HEK293 (cell line): ENCODE measurements around the gene ZFHX3.

ENCODE experiments used
- CTCF ChIA-PET: fragments of 350-600 bp; formaldehyde crosslinking; extraction: SDS; loops from one replicate; lab custom pipeline; 2021; ENCODE audit warnings: antibody characterized with exemption; lab: Yijun Ruan, JAX
- POLR2A ChIA-PET: fragments of 300-600 bp; formaldehyde crosslinking; extraction: SDS; loops from one replicate; lab custom pipeline; 2020; ENCODE audit warnings: antibody characterized with exemption, inconsistent platforms; lab: Yijun Ruan, JAX
- H3K27ac ChIP-seq: fragments of 200-500 bp; sonication (Bioruptor generic); 2 replicates; pipeline ENCODE4 v1.5.1; 2014; ENCODE audit warnings: low read depth, low read length, control low read depth, inconsistent platforms; ENCODE audit errors: extremely low read depth
- H3K36me3 ChIP-seq, 2 experiments: fragments of 200-500 bp in 1 of 2; sonication (Bioruptor generic) in 1 of 2; 1 replicate in 1 of 2; 2 replicates in 1 of 2; pipeline ENCODE4 v1.5.1; 2014 to 2017; ENCODE audit warnings: inconsistent platforms in 2 of 2, low read length in 2 of 2; ENCODE audit not compliant: control insufficient read depth in 2 of 2, insufficient read depth in 1 of 2
- H3K4me1 ChIP-seq: fragments of 200-500 bp; sonication (Bioruptor generic); 2 replicates; pipeline ENCODE4 v1.5.1; 2014; ENCODE audit warnings: mild to moderate bottlenecking, low read length, inconsistent platforms; ENCODE audit not compliant: control insufficient read depth, insufficient read depth
- H3K4me3 ChIP-seq: 2 replicates; pipeline ENCODE4 v1.5.1; 2011; ENCODE audit warnings: low read depth, mild to moderate bottlenecking, control low read depth, low read length, moderate library complexity
- H3K9me3 ChIP-seq: fragments of 200-500 bp; sonication (Bioruptor generic); 2 replicates; pipeline ENCODE4 v1.5.1; 2014; ENCODE audit warnings: low read depth, low read length, inconsistent platforms; ENCODE audit not compliant: control insufficient read depth, insufficient read depth
- EGR2 ChIP-seq: fragments of 450-650 bp; formaldehyde crosslinking; IDR thresholded peaks from 2 replicates; pipeline ENCODE4 v1.5.1; 2016; ENCODE audit warnings: low read depth, missing biosample characterization, missing genetic modification characterization
- REPIN1 ChIP-seq: fragments of 450-650 bp; formaldehyde crosslinking; IDR thresholded peaks from 2 replicates; pipeline ENCODE4 v1.5.1; 2017; ENCODE audit warnings: missing biosample characterization, missing genetic modification characterization, low read depth
- ZBTB17 ChIP-seq: fragments of 450-650 bp; formaldehyde crosslinking; IDR thresholded peaks from 2 replicates; pipeline ENCODE4 v1.5.1; 2016; ENCODE audit warnings: missing biosample characterization, missing genetic modification characterization
- ZBTB7A ChIP-seq: fragments of 450-650 bp; formaldehyde crosslinking; IDR thresholded peaks from 2 replicates; pipeline ENCODE4 v1.5.1; 2016; ENCODE audit warnings: low read depth, missing biosample characterization, missing genetic modification characterization
- ZIC2 ChIP-seq: fragments of 450-650 bp; formaldehyde crosslinking; IDR thresholded peaks from 2 replicates; pipeline ENCODE4 v1.5.1; 2016; ENCODE audit warnings: missing biosample characterization, missing genetic modification characterization
- ZNF2 ChIP-seq: fragments of 450-650 bp; formaldehyde crosslinking; IDR thresholded peaks from 2 replicates; pipeline ENCODE4 v1.5.1; 2016; ENCODE audit warnings: missing biosample characterization, missing genetic modification characterization
- ZNF248 ChIP-seq: fragments of 450-650 bp; formaldehyde crosslinking; IDR thresholded peaks from 2 replicates; pipeline ENCODE4 v1.5.1; 2017; ENCODE audit warnings: missing biosample characterization, missing genetic modification characterization
- ZNF335 ChIP-seq: fragments of 450-650 bp; formaldehyde crosslinking; conservative IDR thresholded peaks from 2 replicates; pipeline ENCODE4 v1.5.1; 2016; ENCODE audit warnings: missing biosample characterization, missing genetic modification characterization
- ZNF362 ChIP-seq: fragments of 450-650 bp; formaldehyde crosslinking; IDR thresholded peaks from 2 replicates; pipeline ENCODE4 v1.5.1; 2016; ENCODE audit warnings: missing biosample characterization, missing genetic modification characterization
- ZNF571 ChIP-seq: fragments of 450-650 bp; formaldehyde crosslinking; IDR thresholded peaks from 2 replicates; pipeline ENCODE4 v1.5.0; 2017; ENCODE audit warnings: missing biosample characterization, missing genetic modification characterization
- ZNF623 ChIP-seq: fragments of 450-650 bp; formaldehyde crosslinking; IDR thresholded peaks from 2 replicates; pipeline ENCODE4 v1.5.1; 2016; ENCODE audit warnings: missing biosample characterization, missing genetic modification characterization
- ZNF629 ChIP-seq: fragments of 450-650 bp; formaldehyde crosslinking; IDR thresholded peaks from 2 replicates; pipeline ENCODE4 v1.5.1; 2017; ENCODE audit warnings: missing biosample characterization, missing genetic modification characterization
- ZNF670 ChIP-seq: fragments of 450-650 bp; formaldehyde crosslinking; IDR thresholded peaks from 2 replicates; pipeline ENCODE4 v1.5.1; 2016; ENCODE audit warnings: missing biosample characterization, missing genetic modification characterization, low read depth
- ZNF777 ChIP-seq: fragments of 450-650 bp; formaldehyde crosslinking; IDR thresholded peaks from 2 replicates; pipeline ENCODE4 v1.5.1; 2017; ENCODE audit warnings: missing biosample characterization, missing genetic modification characterization, borderline replicate concordance
- ZNF791 ChIP-seq: fragments of 450-650 bp; formaldehyde crosslinking; IDR thresholded peaks from 2 replicates; pipeline ENCODE4 v1.5.1; 2016; ENCODE audit warnings: missing biosample characterization, missing genetic modification characterization
- ZNF792 ChIP-seq: fragments of 450-650 bp; formaldehyde crosslinking; IDR thresholded peaks from 2 replicates; pipeline ENCODE4 v1.5.1; 2016; ENCODE audit warnings: missing biosample characterization, missing genetic modification characterization
- TF ChIP-seq, protein P1 (sequence below): fragments of 450-650 bp; formaldehyde crosslinking; IDR thresholded peaks from 2 replicates; pipeline ENCODE4 v1.5.1; 2016; ENCODE audit warnings: missing biosample characterization, missing genetic modification characterization

Gene ZFHX3

DNA sequence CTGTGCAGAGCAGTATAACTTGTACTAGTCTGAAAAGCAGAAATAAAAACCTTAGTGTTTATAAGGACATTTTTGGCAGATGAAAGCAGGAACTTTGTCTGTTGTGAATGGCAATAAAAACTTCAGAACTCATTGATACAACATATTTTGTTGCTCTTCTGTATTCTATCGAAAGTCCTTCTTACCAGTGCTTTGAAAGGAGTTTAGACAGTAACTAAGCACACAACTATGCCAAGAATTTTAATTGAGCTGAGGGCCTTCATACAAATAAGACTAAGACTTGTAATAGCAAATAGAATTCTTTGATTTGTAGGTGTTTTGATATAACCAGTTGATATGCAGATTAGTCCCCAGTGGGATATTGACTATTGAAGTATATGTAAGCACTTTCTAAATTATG lies 308.4 kb downstream of the ZFHX3 start:
- POLR2A ChIA-PET, result no interaction called here
- no peaks in the 10 kb centered on the region for H3K9me3 ChIP-seq

GRCh38 chr16:72736074-72736473 lies 311.9 kb downstream of the ZFHX3 start:
- Histone ChIP-seq H3K4me1 (no peaks in the 10 kb centered on the region), H3K36me3 (no peaks in the 10 kb centered on the region), H3K4me3 (no peak overlapping the region), H3K27ac (no peak overlapping the region), H3K9me3 (no peaks in the 10 kb centered on the region)
- POLR2A ChIA-PET, result no interaction called here
- CTCF ChIA-PET, result no interaction called here
- TF ChIP-seq ZIC2 (0 out of 2 replicates have a peak, but pooled peaks have one; percentile 13), ZNF335 (tag by site-specific recombination) (no peak), ZNF792 (tag by site-specific recombination) (no peak), EGR2 (tag by site-specific recombination) (no peak)

More for the DNA sequence above, 308.4 kb downstream of the ZFHX3 start:
- Histone ChIP-seq H3K27ac (no peak overlapping the region), H3K4me1 (no peaks in the 10 kb centered on the region), H3K36me3 (no peaks in the 10 kb centered on the region), H3K4me3 (no peak overlapping the region)
- CTCF ChIA-PET, result no interaction called here
- no peak for TF ChIP-seq ZNF777 (tag by site-specific recombination)
- no peak for TF ChIP-seq REPIN1 (tag by site-specific recombination)
- no peak for TF ChIP-seq ZNF571
- TF ChIP-seq ZNF670, result no peak
- TF ChIP-seq ZBTB17 (tag by site-specific recombination), result no peak
- TF ChIP-seq EGR2 (tag by site-specific recombination), result no peak
- TF ChIP-seq, protein P1, sequence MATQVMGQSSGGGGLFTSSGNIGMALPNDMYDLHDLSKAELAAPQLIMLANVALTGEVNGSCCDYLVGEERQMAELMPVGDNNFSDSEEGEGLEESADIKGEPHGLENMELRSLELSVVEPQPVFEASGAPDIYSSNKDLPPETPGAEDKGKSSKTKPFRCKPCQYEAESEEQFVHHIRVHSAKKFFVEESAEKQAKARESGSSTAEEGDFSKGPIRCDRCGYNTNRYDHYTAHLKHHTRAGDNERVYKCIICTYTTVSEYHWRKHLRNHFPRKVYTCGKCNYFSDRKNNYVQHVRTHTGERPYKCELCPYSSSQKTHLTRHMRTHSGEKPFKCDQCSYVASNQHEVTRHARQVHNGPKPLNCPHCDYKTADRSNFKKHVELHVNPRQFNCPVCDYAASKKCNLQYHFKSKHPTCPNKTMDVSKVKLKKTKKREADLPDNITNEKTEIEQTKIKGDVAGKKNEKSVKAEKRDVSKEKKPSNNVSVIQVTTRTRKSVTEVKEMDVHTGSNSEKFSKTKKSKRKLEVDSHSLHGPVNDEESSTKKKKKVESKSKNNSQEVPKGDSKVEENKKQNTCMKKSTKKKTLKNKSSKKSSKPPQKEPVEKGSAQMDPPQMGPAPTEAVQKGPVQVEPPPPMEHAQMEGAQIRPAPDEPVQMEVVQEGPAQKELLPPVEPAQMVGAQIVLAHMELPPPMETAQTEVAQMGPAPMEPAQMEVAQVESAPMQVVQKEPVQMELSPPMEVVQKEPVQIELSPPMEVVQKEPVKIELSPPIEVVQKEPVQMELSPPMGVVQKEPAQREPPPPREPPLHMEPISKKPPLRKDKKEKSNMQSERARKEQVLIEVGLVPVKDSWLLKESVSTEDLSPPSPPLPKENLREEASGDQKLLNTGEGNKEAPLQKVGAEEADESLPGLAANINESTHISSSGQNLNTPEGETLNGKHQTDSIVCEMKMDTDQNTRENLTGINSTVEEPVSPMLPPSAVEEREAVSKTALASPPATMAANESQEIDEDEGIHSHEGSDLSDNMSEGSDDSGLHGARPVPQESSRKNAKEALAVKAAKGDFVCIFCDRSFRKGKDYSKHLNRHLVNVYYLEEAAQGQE (tag by site-specific recombination), result no peak
- TF ChIP-seq ZNF248 (tag by site-specific recombination), result no peak
- TF ChIP-seq ZNF629, result no peak
- TF ChIP-seq ZNF2 (tag by site-specific recombination), result no peak
- TF ChIP-seq ZBTB7A (tag by site-specific recombination), result no peak
- no peak for TF ChIP-seq ZNF623 (tag by site-specific recombination)
- no peak for TF ChIP-seq ZNF791 (tag by site-specific recombination)
- no peak for TF ChIP-seq ZNF362 (tag by site-specific recombination)
